ENCODE results near the gene ADIG. TPM values are rescaled to one million over a fixed set of nuclear protein-coding genes. Genes with fewer than 3 reads are reported as not detected.
A peak's percentile ranks its signal among the peaks of the same experiment; 100 is the strongest.
"Not testable (repeated sequence)": the region's sequence is repeated elsewhere in the genome, so short reads cannot be mapped to it uniquely, and the experiment has no call there.

ADIG gene
- total and polyA plus RNA-seq, 8 donors, result not detected

- Histone ChIP-seq H3K27ac (no peak overlapping the region), H3K36me3 (no peaks in the 10 kb centered on the region), H3K4me3 (no peak overlapping the region), H3K27me3 (peaks cover 0 to 39% (median 0%) of the 10 kb centered on the region in 3 donors), H3K4me1 (no peaks in the 10 kb centered on the region), H3K9me3 (no peaks in the 10 kb centered on the region)
- intact Hi-C loops (cut with DNase I; ENCODE audit: low total_unique reads), result no loop called here
- TF ChIP-seq POLR2AphosphoS5 (IDR thresholded peaks at IDR 0.05) (no peak), CTCF (IDR thresholded peaks at IDR 0.05) (peak in 1 of 7 experiments; percentile 3), EP300 (IDR thresholded peaks at IDR 0.05) (no peak), POLR2A (IDR thresholded peaks at IDR 0.05) (no peak)
- 81 to 85% (median 84%) methylated on average over 3 of the region's 3 CpGs for WGBS, 5 donors
- DNase-seq, result no peak
Measured at GRCh38 chr20:38589967-38590675, 9.1 kb downstream of the ADIG start.

GRCh38 chr20:38590676-38591473 lies 9.9 kb downstream of the ADIG start:
- DNase-seq, result no peak
- WGBS, 5 donors, result 60 to 78% (median 75%) methylated on average over 13 to 18 of the region's 18 CpGs
- no peak overlapping the region for H3K27ac ChIP-seq
- H3K4me1 ChIP-seq, result no peaks in the 10 kb centered on the region
- intact Hi-C loops (cut with DNase I; ENCODE audit: low total_unique reads), result no loop called here
- no peaks in the 10 kb centered on the region for H3K9me3 ChIP-seq
- no peaks in the 10 kb centered on the region for H3K36me3 ChIP-seq
- TF ChIP-seq POLR2A (IDR thresholded peaks at IDR 0.05) (no peak), EP300 (IDR thresholded peaks at IDR 0.05) (no peak), CTCF (IDR thresholded peaks at IDR 0.05) (no peak), POLR2AphosphoS5 (IDR thresholded peaks at IDR 0.05) (no peak)
- no peak overlapping the region for H3K4me3 ChIP-seq
- H3K27me3 ChIP-seq, result peaks cover 0 to 35% (median 0%) of the 10 kb centered on the region in 3 donors

- no peak overlapping the region for H3K4me3 ChIP-seq
- intact Hi-C loops (cut with DNase I; ENCODE audit: low total_unique reads), result no loop called here
Measured at GRCh38 chr20:38591474-38592410, 10.7 kb downstream of the ADIG start.

GRCh38 chr20:38592411-38592790 lies 11.4 kb downstream of the ADIG start:
- H3K4me1 ChIP-seq; H3K4me3 ChIP-seq; DNase-seq; intact Hi-C loops (cut with DNase I; ENCODE audit: low total_unique reads); H3K36me3 ChIP-seq; H3K9me3 ChIP-seq; H3K27ac ChIP-seq: not testable (repeated sequence)
- H3K27me3 ChIP-seq, result peaks cover 0 to 26% (median 0%) of the 10 kb centered on the region in 3 donors
- WGBS, 5 donors, result 67 to 80% (median 78%) methylated on average over 3 of the region's 3 CpGs

More at GRCh38 chr20:38591474-38592410, 10.7 kb downstream of the ADIG start:
- Histone ChIP-seq H3K36me3 (no peaks in the 10 kb centered on the region), H3K27ac (no peak overlapping the region), H3K9me3 (no peaks in the 10 kb centered on the region), H3K27me3 (peaks cover 0 to 30% (median 0%) of the 10 kb centered on the region in 3 donors), H3K4me1 (no peaks in the 10 kb centered on the region)
- DNase-seq, result no peak
- no peak for TF ChIP-seq CTCF (IDR thresholded peaks at IDR 0.05)
- TF ChIP-seq POLR2A (IDR thresholded peaks at IDR 0.05), result no peak
- TF ChIP-seq EP300 (IDR thresholded peaks at IDR 0.05), result no peak
- WGBS, 5 donors, result 84 to 86% (median 86%) methylated on average over 21 of the region's 21 CpGs

- H3K27ac ChIP-seq; H3K36me3 ChIP-seq; intact Hi-C loops (cut with DNase I; ENCODE audit: low total_unique reads); H3K4me3 ChIP-seq; DNase-seq; H3K4me1 ChIP-seq; H3K9me3 ChIP-seq: not testable (repeated sequence)
- 76 to 87% (median 81%) methylated on average over 12 of the region's 12 CpGs for WGBS, 5 donors
- H3K27me3 ChIP-seq, result peaks cover 0 to 14% (median 0%) of the 10 kb centered on the region in 3 donors
Measured at GRCh38 chr20:38594281-38594680, 13.3 kb downstream of the ADIG start.

- H3K27ac ChIP-seq; H3K4me1 ChIP-seq; H3K9me3 ChIP-seq; H3K36me3 ChIP-seq; H3K4me3 ChIP-seq; DNase-seq; intact Hi-C loops (cut with DNase I; ENCODE audit: low total_unique reads): not testable (repeated sequence)
- H3K27me3 ChIP-seq, result peaks cover 0 to 22% (median 3%) of the 10 kb centered on the region in 3 donors
- WGBS, 5 donors, result 88 to 94% (median 91%) methylated on average over 15 of the region's 15 CpGs
Measured at GRCh38 chr20:38595886-38596285, 14.9 kb downstream of the ADIG start.

Data from stomach (tissue), 9 donors.